Fibroblast of peridontal ligament (primary cell): Measurements from ENCODE around the gene SFMBT2.

Experiments used
- DNase-seq: peaks from one replicate; pipeline ENCODE4 v3.0.0-alpha.2; 2010; ENCODE audit errors: extremely low read depth

SFMBT2 gene

DNA sequence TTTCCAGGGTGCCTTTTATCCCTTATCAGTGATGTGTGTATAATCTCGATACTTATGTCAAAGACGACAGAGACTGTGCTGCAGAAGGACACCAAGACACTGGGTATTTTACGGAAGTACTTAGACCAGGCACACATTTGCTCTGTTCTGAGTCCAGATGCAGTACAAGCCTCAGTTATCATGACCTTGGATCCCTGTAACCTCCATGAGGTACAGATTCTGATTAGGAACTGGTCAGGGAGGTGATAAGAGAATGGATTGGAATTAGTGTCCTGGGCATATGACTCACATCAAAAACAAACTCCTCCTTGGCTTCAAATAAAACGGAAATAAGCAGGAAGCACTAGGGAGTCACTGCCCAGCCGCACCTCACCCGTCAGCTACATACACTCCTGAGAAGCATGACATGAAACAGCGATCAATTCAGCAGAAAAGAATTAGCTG lies 146.5 kb downstream of the SFMBT2 start:
- no peak for DNase-seq

- DNase-seq: no peak
Observed at GRCh38 chr10:7263616-7264015, 147.2 kb downstream of the SFMBT2 start.

DNA sequence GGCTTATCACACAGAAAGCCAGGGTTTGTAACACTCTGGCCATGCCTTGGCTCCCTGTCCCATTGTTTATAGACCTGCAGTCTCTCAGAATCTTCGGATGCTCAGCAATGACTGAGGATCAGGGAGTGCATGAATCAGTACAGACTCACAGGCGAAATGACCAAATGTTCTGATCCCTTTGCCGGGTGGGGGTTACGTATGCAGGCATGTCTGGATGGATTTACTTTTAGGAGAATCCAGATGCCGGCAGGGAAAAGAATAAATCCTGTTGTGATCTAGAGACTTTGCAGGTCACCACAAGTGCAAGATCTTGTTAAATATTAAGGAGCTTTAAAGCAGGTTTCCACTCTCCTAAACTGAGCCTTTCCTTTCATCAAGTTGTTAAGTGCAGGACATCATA lies 149.5 kb downstream of the SFMBT2 start:
- no peak for DNase-seq

GRCh38 chr10:7260912-7261311 lies 149.9 kb downstream of the SFMBT2 start:
- no peak for DNase-seq

- DNase-seq: peak; percentile 13
Observed at GRCh38 chr10:7260412-7260900, 150.4 kb downstream of the SFMBT2 start.

DNA sequence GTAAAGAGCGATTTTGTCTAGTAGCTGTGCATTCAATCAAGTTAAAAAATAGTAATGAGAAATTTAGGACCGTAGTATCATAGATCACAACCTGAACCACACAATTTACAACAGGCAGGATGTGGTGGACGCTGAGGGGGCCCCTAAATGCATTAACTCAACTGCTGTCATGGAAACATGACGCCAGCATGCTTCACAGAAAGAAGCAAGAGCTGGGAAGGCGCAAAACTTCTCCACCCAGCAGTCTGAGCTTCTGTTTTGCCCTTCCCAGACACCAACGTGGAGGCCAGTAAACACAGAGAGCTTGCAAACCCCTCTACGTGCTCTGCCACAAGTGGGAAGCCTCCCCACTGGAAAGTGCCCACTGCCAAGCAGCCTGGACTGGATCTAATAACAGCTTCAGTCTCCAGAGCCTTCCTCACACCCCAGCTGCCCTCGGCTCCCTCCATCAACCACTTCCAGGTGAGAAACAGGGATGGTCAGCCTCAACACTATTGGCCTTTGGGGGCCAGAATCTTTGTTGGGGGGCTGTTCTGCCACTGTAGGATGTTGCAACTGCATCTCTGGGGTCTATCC lies 151.8 kb downstream of the SFMBT2 start:
- no peak for DNase-seq

- no peak for DNase-seq
Observed at GRCh38 chr10:7255517-7255916, 155.3 kb downstream of the SFMBT2 start.

GRCh38 chr10:7251696-7252465 lies 159.0 kb downstream of the SFMBT2 start:
- no peak for DNase-seq

- no peak for DNase-seq
Observed at GRCh38 chr10:7250236-7250635, 160.6 kb downstream of the SFMBT2 start.

- DNase-seq: no peak
Observed at GRCh38 chr10:7248585-7249164, 162.2 kb downstream of the SFMBT2 start.

DNA sequence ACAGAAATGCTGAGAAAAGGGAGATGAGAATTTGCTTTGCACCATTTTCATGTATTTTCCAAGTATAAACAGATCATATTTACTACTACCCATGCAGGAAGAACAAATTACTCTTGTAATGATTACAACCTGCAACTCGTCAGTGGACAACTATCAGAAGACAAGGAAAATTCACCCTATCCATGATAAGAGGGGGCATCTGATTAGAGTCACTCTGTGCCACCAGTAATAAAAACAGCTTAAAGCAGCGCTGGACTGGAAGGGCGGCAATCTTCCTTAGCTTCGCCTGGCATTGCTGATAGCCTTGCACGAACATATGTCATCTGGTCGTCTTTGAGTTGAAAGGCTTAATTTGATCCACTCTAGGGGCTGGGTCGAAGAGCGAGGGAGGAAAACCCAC lies 162.7 kb downstream of the SFMBT2 start:
- DNase-seq: no peak

GRCh38 chr10:7245505-7245904 lies 165.3 kb downstream of the SFMBT2 start:
- no peak for DNase-seq

GRCh38 chr10:7243873-7244272 lies 167.0 kb downstream of the SFMBT2 start:
- DNase-seq: no peak

- no peak for DNase-seq
Observed at GRCh38 chr10:7243139-7243538, 167.7 kb downstream of the SFMBT2 start.

- DNase-seq: no peak
Observed at GRCh38 chr10:7239312-7239985, 171.4 kb downstream of the SFMBT2 start.

DNA sequence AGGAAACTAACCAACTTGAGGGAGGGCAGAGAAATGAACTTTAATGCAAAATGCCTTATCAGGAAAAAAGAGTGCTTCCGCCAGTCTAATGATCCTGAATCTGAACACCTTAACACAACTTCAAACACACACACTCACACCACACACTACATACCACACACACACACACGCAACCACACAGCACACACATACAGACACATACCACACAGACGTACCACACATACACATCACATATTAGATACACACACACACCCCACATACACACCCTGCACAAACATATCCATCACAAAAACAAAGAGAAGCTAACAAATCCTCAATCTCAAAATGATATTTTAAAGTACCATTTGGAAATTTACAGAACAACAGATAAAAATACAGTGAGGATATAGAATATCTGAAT lies 175.5 kb downstream of the SFMBT2 start:
- DNase-seq: no peak

- no peak for DNase-seq
Observed at GRCh38 chr10:7234109-7234508, 176.7 kb downstream of the SFMBT2 start.

DNA sequence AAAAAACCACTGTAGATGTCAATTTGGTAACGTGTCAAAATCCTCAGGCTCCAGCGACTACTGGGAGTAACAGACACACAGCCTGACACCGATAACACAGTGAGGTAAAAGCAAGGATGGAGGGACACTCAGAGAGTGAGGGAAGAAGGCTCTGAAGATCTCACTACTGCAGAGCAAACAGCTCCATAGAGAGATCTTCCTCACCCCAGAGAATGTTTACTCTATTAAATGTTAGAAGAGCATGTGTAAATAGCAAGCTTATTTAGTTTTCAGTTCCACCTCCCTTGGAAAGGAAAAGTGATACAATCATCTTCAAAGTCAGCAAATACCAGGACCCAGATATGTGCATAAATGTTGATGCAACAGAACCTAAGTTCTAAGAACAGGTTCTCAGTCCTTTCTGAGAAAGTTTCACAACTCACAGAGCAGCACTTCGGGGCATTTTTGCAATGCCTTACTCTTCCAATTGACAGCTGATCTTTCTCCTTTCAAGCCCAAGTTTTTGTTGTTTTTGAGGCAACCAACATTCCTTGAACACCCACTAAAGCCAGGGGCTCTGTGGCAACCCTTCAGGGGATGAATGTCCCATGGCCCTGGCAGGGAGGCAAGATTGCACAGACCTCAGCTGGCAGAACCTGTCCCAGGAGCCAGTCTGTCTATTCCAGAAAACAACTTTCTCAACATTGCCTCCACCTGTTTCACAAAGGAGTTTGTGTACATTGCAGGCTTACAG lies 177.4 kb downstream of the SFMBT2 start:
- no peak for DNase-seq

- no peak for DNase-seq
Observed at GRCh38 chr10:7231509-7232414, 179.1 kb downstream of the SFMBT2 start.

- no peak for DNase-seq
Observed at GRCh38 chr10:7230951-7231350, 179.9 kb downstream of the SFMBT2 start.

DNA sequence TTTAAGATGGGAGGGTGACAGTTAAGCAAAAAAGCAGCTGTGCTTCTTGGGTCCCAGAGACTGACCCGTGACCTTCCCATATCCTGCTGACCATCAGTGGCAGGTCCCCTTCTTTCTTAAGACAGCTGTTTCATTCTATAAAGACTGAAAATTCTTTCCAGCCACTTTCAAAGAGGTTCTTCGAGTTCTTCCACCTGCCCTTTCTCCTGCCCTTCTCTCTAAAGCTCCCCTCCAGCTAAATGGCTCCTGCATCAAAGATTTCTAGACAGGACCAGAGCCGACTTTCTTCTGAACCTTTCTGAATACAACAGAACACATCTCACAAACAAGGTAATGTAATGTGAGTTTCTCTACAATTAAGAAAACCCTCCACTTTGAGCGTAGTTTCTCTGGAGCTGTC lies 180.8 kb downstream of the SFMBT2 start:
- no peak for DNase-seq
